H9 (cell line): ENCODE measurements around the gene PCED1A. TPM values are rescaled to one million over a fixed set of nuclear protein-coding genes. Genes with fewer than 3 reads are reported as not detected.

Experiments used
- DNase-seq: peaks from one replicate; pipeline ENCODE4 v3.0.0-alpha.2; 2017
- H2AFZ ChIP-seq: one replicate; pipeline ENCODE4 v1.6.1; 2013; ENCODE audit warnings: mild to moderate bottlenecking, low read length, control low read depth, moderate library complexity
- H2AK5ac ChIP-seq: 2 replicates; pipeline ENCODE4 v1.6.1; 2013; ENCODE audit warnings: low read length, control low read depth, mixed read lengths; ENCODE audit not compliant: insufficient read length
- H2BK120ac ChIP-seq: one replicate; pipeline ENCODE4 v1.6.1; 2013; ENCODE audit warnings: low read depth, mild to moderate bottlenecking, low read length, control low read depth, inconsistent platforms; ENCODE audit not compliant: poor library complexity, severe bottlenecking
- H2BK12ac ChIP-seq: 2 replicates; pipeline ENCODE4 v1.6.1; 2013; ENCODE audit warnings: low read length, control low read depth, mixed read lengths, low read depth; ENCODE audit not compliant: insufficient read length
- H2BK15ac ChIP-seq: 2 replicates; pipeline ENCODE4 v1.6.1; 2013; ENCODE audit warnings: low read depth, low read length, control low read depth
- H2BK20ac ChIP-seq: one replicate; pipeline ENCODE4 v1.6.1; 2013; ENCODE audit warnings: low read depth, mild to moderate bottlenecking, low read length, control low read depth, inconsistent platforms; ENCODE audit not compliant: poor library complexity, severe bottlenecking
- H2BK5ac ChIP-seq: 2 replicates; pipeline ENCODE4 v1.6.1; 2013; ENCODE audit warnings: low read length, control low read depth, mixed read lengths; ENCODE audit not compliant: insufficient read length
- H3K14ac ChIP-seq: 2 replicates; pipeline ENCODE4 v1.6.1; 2013; ENCODE audit warnings: low read length, control low read depth; ENCODE audit not compliant: insufficient read depth
- H3K18ac ChIP-seq: 2 replicates; pipeline ENCODE4 v1.6.1; 2013; ENCODE audit warnings: low read depth, mild to moderate bottlenecking, mixed read lengths, low read length, control low read depth; ENCODE audit not compliant: insufficient read length
- H3K23ac ChIP-seq: 2 replicates; pipeline ENCODE4 v1.6.1; 2013; ENCODE audit warnings: low read length, control low read depth, mixed read lengths, low read depth; ENCODE audit not compliant: insufficient read length
- H3K23me2 ChIP-seq: 2 replicates; pipeline ENCODE4 v1.6.1; 2013; ENCODE audit warnings: low read depth, mild to moderate bottlenecking, mixed read lengths, low read length, control low read depth; ENCODE audit not compliant: insufficient read length, poor library complexity, severe bottlenecking
- H3K27ac ChIP-seq: 2 replicates; pipeline ENCODE4 v1.5.1; 2013; ENCODE audit warnings: low read length, control low read depth, mixed read lengths, low read depth; ENCODE audit not compliant: insufficient read length
- H3K27me3 ChIP-seq: 2 replicates; pipeline ENCODE4 v1.6.1; 2013; ENCODE audit warnings: low read length, control low read depth, inconsistent platforms; ENCODE audit not compliant: insufficient read depth
- H3K4ac ChIP-seq: 2 replicates; pipeline ENCODE4 v1.6.1; 2013; ENCODE audit warnings: low read depth, mild to moderate bottlenecking, control low read depth, inconsistent platforms, low read length, moderate library complexity
- H3K4me1 ChIP-seq: 2 replicates; pipeline ENCODE4 v1.6.1; 2013; ENCODE audit warnings: low read length, control low read depth, inconsistent platforms; ENCODE audit not compliant: insufficient read depth
- H3K4me2 ChIP-seq: 2 replicates; pipeline ENCODE4 v1.6.1; 2013; ENCODE audit warnings: low read length, control low read depth, mixed read lengths; ENCODE audit not compliant: insufficient read length, insufficient read depth
- H3K56ac ChIP-seq: 2 replicates; pipeline ENCODE4 v1.6.1; 2013; ENCODE audit warnings: low read depth, mild to moderate bottlenecking, mixed read lengths, low read length, control low read depth; ENCODE audit not compliant: insufficient read length
- H3K79me1 ChIP-seq: 2 replicates; pipeline ENCODE4 v1.6.1; 2013; ENCODE audit warnings: low read depth, mild to moderate bottlenecking, moderate library complexity, low read length, control low read depth, inconsistent platforms; ENCODE audit not compliant: insufficient read depth, poor library complexity, severe bottlenecking
- H3K79me2 ChIP-seq: 2 replicates; pipeline ENCODE4 v1.6.1; 2013; ENCODE audit warnings: low read length, control low read depth, inconsistent platforms; ENCODE audit not compliant: insufficient read depth
- H3K9ac ChIP-seq: 2 replicates; pipeline ENCODE4 v1.6.1; 2013; ENCODE audit warnings: low read length, control low read depth, mixed read lengths; ENCODE audit not compliant: insufficient read length; ENCODE audit errors: extremely low read depth
- H3K9me3 ChIP-seq: one replicate; pipeline ENCODE4 v1.6.1; 2013; ENCODE audit warnings: low read depth, low read length, inconsistent platforms; ENCODE audit not compliant: control insufficient read depth
- H3T11ph ChIP-seq: one replicate; pipeline ENCODE4 v1.6.1; 2013; ENCODE audit warnings: mild to moderate bottlenecking, low read length, control low read depth, inconsistent platforms
- H4K20me1 ChIP-seq: one replicate; pipeline ENCODE4 v1.6.1; 2013; ENCODE audit not compliant: control insufficient read depth, insufficient read length, insufficient read depth
- H4K5ac ChIP-seq: 2 replicates; pipeline ENCODE4 v1.6.1; 2013; ENCODE audit warnings: low read depth, mild to moderate bottlenecking, mixed read lengths, low read length, control low read depth; ENCODE audit not compliant: insufficient read length
- H4K8ac ChIP-seq: replicated peaks from 2 replicates; pipeline ENCODE4 v1.6.1; 2013; ENCODE audit warnings: low read length, control low read depth, mixed read lengths, low read depth; ENCODE audit not compliant: insufficient read length
- H4K91ac ChIP-seq: 2 replicates; pipeline ENCODE4 v1.6.1; 2013; ENCODE audit warnings: low read depth, mild to moderate bottlenecking, moderate library complexity, mixed read lengths, low read length, control low read depth; ENCODE audit not compliant: insufficient read length
- H3K27ac Mint-ChIP-seq, 3 experiments: 2 replicates in 2 of 3; 3 replicates in 1 of 3; pipeline ENCODE4 v1.8.0; 2020 to 2021; ENCODE audit warnings: mixed read lengths in 3 of 3, mild to moderate bottlenecking in 1 of 3, moderate library complexity in 1 of 3
- H3K27me3 Mint-ChIP-seq: 2 replicates; pipeline ENCODE4 v1.8.0; 2021; ENCODE audit warnings: low read depth, mild to moderate bottlenecking, moderate library complexity, mixed read lengths
- H3K36me3 Mint-ChIP-seq, 3 experiments: 2 replicates in 2 of 3; 3 replicates in 1 of 3; pipeline ENCODE4 v1.8.0; 2020 to 2021; ENCODE audit warnings: low read depth in 3 of 3, mixed read lengths in 3 of 3; ENCODE audit not compliant: insufficient read depth in 1 of 3
- H3K4me1 Mint-ChIP-seq, 2 experiments: 2 replicates each; pipeline ENCODE4 v1.8.0; 2020; ENCODE audit warnings: mixed read lengths in 2 of 2
- H3K4me3 Mint-ChIP-seq, 2 experiments: 2 replicates in 1 of 2; 3 replicates in 1 of 2; pipeline ENCODE4 v1.8.0; 2020 to 2021; ENCODE audit warnings: mild to moderate bottlenecking in 2 of 2, mixed read lengths in 2 of 2, moderate library complexity in 1 of 2
- H3K9me3 Mint-ChIP-seq, 2 experiments: 2 replicates in 1 of 2; 3 replicates in 1 of 2; pipeline ENCODE4 v1.8.0; 2020; ENCODE audit warnings: mild to moderate bottlenecking in 2 of 2, mixed read lengths in 2 of 2, moderate library complexity in 1 of 2
- CTCF ChIP-seq: fragments of 200-600 bp; sonication (generic); conservative IDR thresholded peaks from 3 replicates; pipeline ENCODE4 v1.8.0; 2021; ENCODE audit warnings: antibody characterized with exemption, mild to moderate bottlenecking
- WGBS: extraction: QIAGEN DNeasy Blood & Tissue Kit; methylation state at CpG from one replicate; pipeline ENCODE4 v1.1.7; 2013; ENCODE audit warnings: missing lambda C conversion rate, low lambda C conversion rate, mixed read lengths; ENCODE audit not compliant: insufficient read length; ENCODE audit errors: extremely low coverage; 5-methylcytosine and 5-hydroxymethylcytosine counted together
- total RNA-seq: library from RNA; stranded (reverse); gene quantifications from 2 replicates; pipeline ENCODE4 v1.2.1, GENCODE V29; 2021

PCED1A gene
- total RNA-seq, 1 experiment from 2014 or later: 30.8 TPM

DNA sequence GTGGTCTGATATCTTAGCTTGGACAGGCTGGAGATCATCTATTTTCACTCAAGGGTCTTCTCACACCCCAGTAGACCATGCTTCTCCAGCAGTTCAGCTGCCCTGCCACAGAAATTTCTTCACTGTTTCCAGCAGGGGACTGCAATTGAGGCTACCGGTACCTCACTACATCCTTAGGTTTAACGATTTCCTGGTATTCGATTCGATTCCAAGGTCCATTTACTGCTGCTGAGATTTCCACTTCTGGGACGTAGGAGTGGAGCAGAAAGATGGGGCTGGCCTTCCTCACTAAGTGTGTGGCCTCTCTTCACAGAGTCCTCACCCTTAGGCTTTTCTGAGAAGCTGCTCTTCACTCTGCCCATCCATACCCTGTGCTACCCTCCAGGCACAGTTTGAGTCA lies 6.2 kb upstream of the PCED1A start:
- Histone ChIP-seq H3K18ac (no peak overlapping the region), H4K91ac (no peak overlapping the region), H4K8ac (no peak overlapping the region), H2BK12ac (no peak overlapping the region), H4K5ac (no peak overlapping the region), H3T11ph (no peak overlapping the region), H3K4ac (no peak overlapping the region), H3K56ac (no peak overlapping the region), H3K4me1 (no peaks in the 10 kb centered on the region), H3K27me3 (no peaks in the 10 kb centered on the region), H2BK20ac (no peak overlapping the region), H3K14ac (no peak overlapping the region), H3K4me2 (no peak overlapping the region), H3K23ac (no peak overlapping the region), H3K27ac (no peak overlapping the region), H3K9me3 (no peaks in the 10 kb centered on the region), H4K20me1 (no peaks in the 10 kb centered on the region), H2AK5ac (no peak overlapping the region), H2BK120ac (no peak overlapping the region), H3K23me2 (no peaks in the 10 kb centered on the region), H2BK5ac (no peak overlapping the region), H2BK15ac (no peak overlapping the region), H2AFZ (no peak overlapping the region), H3K79me1 (no peaks in the 10 kb centered on the region), H3K79me2 (no peaks in the 10 kb centered on the region), H3K9ac (no peak overlapping the region)
- Mint-ChIP-seq H3K27ac (no peak overlapping the region), H3K9me3 (no peaks in the 10 kb centered on the region; a peak in 1 of 5 replicates), H3K27me3 (no peaks in the 10 kb centered on the region; the same call in 1 of the 2 replicates), H3K4me1 (no peaks in the 10 kb centered on the region; a peak in 2 of 4 replicates), H3K36me3 (no peaks in the 10 kb centered on the region), H3K4me3 (no peak overlapping the region)
- DNase-seq: no peak
- TF ChIP-seq CTCF: no peak
- WGBS: no CpG with 5 or more reads among the region's 5 CpGs
